ENCODE results near the gene AQP12B.

DNA sequence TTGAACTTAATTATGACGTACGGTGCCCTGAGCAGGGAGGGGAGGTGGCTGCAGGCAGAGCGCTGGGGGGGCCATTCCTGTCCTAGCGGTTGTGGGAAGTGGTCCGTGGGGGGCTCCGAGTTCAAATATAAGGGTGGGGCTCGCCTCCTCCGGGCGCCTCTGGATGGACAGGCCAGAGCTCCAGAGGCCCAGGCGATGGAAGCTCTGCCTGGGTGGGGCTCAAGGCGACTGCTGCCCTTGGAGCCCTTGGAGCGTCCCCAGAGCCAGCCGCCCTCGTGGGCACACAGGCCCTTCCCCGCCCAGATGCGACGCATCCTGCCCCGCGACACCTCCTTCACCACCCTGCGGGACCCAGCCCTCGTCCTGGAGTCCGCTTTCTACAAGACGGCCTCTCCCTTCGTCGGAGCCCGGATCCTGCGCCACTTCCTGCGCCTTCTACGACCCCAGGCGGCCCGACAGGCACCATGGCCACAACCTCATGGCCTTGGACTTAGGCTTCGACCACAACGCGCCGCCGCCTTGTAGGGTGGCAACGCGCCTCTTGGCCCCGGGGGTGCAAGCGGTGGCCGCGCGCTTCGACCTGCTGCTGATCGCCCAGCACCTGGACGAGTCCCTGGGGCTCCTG is 10.5 kb downstream of the AQP12B start:
- TF ChIP-seq, protein P1, sequence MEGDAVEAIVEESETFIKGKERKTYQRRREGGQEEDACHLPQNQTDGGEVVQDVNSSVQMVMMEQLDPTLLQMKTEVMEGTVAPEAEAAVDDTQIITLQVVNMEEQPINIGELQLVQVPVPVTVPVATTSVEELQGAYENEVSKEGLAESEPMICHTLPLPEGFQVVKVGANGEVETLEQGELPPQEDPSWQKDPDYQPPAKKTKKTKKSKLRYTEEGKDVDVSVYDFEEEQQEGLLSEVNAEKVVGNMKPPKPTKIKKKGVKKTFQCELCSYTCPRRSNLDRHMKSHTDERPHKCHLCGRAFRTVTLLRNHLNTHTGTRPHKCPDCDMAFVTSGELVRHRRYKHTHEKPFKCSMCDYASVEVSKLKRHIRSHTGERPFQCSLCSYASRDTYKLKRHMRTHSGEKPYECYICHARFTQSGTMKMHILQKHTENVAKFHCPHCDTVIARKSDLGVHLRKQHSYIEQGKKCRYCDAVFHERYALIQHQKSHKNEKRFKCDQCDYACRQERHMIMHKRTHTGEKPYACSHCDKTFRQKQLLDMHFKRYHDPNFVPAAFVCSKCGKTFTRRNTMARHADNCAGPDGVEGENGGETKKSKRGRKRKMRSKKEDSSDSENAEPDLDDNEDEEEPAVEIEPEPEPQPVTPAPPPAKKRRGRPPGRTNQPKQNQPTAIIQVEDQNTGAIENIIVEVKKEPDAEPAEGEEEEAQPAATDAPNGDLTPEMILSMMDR (IDR thresholded peaks at IDR 0.05; ENCODE audit: borderline replicate concordance, extremely low read depth, low read length, poor library complexity, severe bottlenecking), result no peak
- no peak for TF ChIP-seq EZH2 (IDR thresholded peaks at IDR 0.05; ENCODE audit: borderline replicate concordance, low read depth, low read length, severe bottlenecking)
